ENCODE measurements around the gene ARFRP1. TPM values are rescaled to one million over a fixed set of nuclear protein-coding genes. Genes with fewer than 3 reads are reported as not detected.

ARFRP1 gene
- total and polyA plus RNA-seq, 8 donors: 7.6 to 103 (median 35.9) TPM

DNA sequence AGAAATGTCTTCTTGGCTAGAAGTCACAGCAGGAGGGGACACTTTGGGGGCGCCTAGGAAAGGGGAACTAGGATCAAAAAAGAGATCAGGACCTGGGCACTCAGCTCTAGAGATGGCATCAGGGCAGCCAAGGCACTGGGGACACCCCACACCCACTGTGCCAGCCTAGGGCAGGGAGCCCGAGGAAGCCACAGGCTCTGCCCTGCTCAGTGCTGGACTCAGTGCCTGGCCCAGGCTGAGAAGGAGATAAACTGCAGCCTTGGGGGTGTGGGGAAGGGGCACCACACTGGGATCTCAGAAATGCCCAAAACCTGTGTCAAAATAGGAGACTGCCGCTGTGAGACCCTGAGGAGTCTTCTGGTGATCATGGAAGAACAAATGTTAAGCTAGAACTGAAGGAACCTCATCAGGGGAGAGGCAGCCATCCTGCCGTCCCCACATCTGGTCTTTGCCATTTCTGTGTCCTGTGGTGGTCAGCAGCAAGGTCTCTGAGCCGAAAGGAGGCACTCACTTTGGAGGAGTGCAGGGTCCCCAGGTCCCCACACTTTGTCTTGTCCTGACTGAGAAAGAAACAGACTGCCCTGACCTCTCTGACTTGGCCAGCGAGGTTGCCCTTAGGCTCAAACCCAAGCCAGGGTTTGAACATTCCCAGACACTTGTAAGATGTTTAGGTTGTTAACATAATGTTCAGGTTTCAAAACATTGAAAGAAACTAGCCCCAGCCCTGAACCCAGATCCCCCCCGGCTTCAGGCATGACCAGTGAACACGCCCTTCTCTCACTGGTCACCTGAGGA is 2.3 kb downstream of the ARFRP1 start:
- Histone ChIP-seq H3K27ac (no peak overlapping the region), H3K4me3 (no peak overlapping the region), H3K9me3 (no peaks in the 10 kb centered on the region), H3K36me3 (peaks cover 25 to 69% (median 53%) of the 10 kb centered on the region in 4 donors), H3K4me1 (peaks cover 25 to 42% (median 35%) of the 10 kb centered on the region in 4 donors), H3K27me3 (no peaks in the 10 kb centered on the region)
- DNase-seq: no peak
- 85 to 92% (median 89%) methylated on average over 8 of the region's 8 CpGs for WGBS, 5 donors
- TF ChIP-seq POLR2A (IDR thresholded peaks at IDR 0.05) (no peak), EP300 (IDR thresholded peaks at IDR 0.05) (no peak), POLR2AphosphoS5 (IDR thresholded peaks at IDR 0.05) (no peak)
- TF ChIP-seq, protein P1, sequence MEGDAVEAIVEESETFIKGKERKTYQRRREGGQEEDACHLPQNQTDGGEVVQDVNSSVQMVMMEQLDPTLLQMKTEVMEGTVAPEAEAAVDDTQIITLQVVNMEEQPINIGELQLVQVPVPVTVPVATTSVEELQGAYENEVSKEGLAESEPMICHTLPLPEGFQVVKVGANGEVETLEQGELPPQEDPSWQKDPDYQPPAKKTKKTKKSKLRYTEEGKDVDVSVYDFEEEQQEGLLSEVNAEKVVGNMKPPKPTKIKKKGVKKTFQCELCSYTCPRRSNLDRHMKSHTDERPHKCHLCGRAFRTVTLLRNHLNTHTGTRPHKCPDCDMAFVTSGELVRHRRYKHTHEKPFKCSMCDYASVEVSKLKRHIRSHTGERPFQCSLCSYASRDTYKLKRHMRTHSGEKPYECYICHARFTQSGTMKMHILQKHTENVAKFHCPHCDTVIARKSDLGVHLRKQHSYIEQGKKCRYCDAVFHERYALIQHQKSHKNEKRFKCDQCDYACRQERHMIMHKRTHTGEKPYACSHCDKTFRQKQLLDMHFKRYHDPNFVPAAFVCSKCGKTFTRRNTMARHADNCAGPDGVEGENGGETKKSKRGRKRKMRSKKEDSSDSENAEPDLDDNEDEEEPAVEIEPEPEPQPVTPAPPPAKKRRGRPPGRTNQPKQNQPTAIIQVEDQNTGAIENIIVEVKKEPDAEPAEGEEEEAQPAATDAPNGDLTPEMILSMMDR (IDR thresholded peaks at IDR 0.05): no peak
- intact Hi-C loops (cut with DNase I; ENCODE audit: low total_unique reads): no loop called here

DNA sequence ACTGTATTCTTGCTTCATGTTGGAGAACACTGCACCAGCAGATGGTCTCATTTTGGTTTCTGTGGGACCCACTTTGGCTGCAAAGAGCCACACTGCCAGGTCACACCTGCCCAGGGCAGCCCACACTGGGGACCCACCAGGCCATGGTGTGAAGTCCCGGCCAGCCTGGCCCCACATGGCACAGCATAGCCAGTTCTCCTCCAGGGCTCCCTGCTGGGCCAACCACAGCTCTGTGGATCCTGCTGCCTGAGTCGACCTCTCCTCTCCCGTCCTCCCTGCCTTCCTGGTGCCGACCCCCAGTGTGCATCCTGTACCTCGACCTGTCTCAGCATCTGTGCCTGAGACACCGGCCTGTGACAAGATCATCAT is 3.0 kb downstream of the ARFRP1 start:
- DNase-seq: no peak

DNA sequence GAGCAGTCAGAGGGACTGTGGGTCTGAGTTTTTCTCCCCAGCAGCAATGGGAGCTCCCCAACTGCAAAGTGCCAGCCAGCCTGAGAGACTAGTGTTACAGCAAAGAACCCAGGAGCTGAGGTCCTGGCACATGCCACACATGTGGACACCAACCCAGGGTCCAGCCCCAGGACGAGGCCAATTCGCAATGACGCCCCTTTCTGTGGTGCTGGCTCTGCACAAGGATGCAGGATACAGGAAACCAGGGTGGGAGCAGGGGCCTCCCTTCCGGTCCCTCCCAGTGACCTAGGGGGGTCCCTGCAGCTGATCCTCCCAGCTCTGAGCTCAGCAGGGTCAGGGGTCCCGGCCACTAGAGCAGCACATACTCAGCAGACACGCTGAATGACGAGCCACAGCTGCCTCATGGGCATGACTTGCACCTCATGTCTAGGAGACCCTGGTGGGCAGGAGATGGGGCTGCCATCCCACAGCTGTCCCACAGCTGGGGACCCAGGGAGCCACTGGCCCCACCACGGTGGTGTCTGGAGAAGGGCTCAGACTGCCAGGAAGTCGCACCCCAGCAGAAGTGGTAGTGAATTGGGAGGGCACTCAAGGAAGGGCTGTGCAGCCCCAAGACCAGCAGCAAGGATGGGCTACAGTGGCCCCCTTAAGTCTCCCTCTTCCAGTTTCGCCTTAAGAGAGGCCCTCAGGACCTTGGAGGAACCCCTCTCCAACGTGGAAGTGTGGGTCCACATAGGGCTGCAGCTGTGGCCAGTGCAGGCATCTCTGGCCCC is 3.6 kb downstream of the ARFRP1 start:
- Histone ChIP-seq H3K27me3 (no peaks in the 10 kb centered on the region), H3K36me3 (peaks cover 22 to 63% (median 48%) of the 10 kb centered on the region in 4 donors), H3K9me3 (no peaks in the 10 kb centered on the region), H3K4me3 (no peak overlapping the region), H3K27ac (no peak overlapping the region), H3K4me1 (peaks cover 25 to 36% (median 32%) of the 10 kb centered on the region in 4 donors)
- 84 to 98% (median 92%) methylated on average over 7 to 11 of the region's 11 CpGs for WGBS, 5 donors
- DNase-seq: no peak
- TF ChIP-seq EP300 (IDR thresholded peaks at IDR 0.05) (no peak), POLR2A (IDR thresholded peaks at IDR 0.05) (no peak), POLR2AphosphoS5 (IDR thresholded peaks at IDR 0.05) (no peak)
- TF ChIP-seq, protein P1 (IDR thresholded peaks at IDR 0.05): no peak
- intact Hi-C loops (cut with DNase I; ENCODE audit: low total_unique reads): no loop called here

More for the DNA sequence above, 3.0 kb downstream of the ARFRP1 start:
- intact Hi-C loops (cut with DNase I; ENCODE audit: low total_unique reads): no loop called here
- Histone ChIP-seq H3K27me3 (no peaks in the 10 kb centered on the region), H3K4me1 (peaks cover 25 to 36% (median 33%) of the 10 kb centered on the region in 4 donors), H3K27ac (no peak overlapping the region), H3K9me3 (no peaks in the 10 kb centered on the region), H3K36me3 (peaks cover 25 to 69% (median 49%) of the 10 kb centered on the region in 4 donors), H3K4me3 (no peak overlapping the region)
- TF ChIP-seq EP300 (IDR thresholded peaks at IDR 0.05) (no peak), POLR2A (IDR thresholded peaks at IDR 0.05) (no peak), POLR2AphosphoS5 (IDR thresholded peaks at IDR 0.05) (no peak)
- TF ChIP-seq, protein P1 (IDR thresholded peaks at IDR 0.05): no peak
- WGBS, 5 donors: 76 to 94% (median 84%) methylated on average over 6 of the region's 6 CpGs

DNA sequence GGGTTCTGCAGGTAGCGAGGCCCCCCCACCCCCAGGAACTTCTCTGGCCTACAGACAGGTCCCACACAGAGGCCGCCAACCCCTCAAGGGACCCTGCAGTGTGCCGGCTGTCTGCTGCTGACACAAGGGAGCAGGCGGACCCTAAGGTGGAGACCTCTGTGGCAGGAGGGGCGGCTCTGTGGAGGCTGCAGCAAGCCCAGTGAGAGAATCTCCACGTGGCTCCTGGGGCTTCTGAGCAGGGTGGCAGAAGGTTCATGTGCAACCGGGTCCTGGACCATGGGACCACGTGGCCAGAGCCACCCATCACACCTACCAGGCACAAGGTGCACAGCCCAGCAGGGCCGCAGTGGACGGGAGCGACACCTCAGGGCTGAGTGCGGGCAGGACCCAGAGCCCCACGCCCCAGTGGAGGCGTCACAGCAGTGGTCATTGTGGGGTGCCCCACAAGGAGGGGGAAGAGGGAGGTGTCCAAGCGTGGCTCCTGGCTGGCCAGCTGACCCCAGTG is 4.3 kb downstream of the ARFRP1 start:
- TF ChIP-seq, protein P1 (IDR thresholded peaks at IDR 0.05): no peak
- TF ChIP-seq POLR2A (IDR thresholded peaks at IDR 0.05) (no peak), EP300 (IDR thresholded peaks at IDR 0.05) (no peak), POLR2AphosphoS5 (IDR thresholded peaks at IDR 0.05) (no peak)
- Histone ChIP-seq H3K4me3 (no peak overlapping the region), H3K27ac (no peak overlapping the region), H3K27me3 (no peaks in the 10 kb centered on the region), H3K9me3 (no peaks in the 10 kb centered on the region), H3K4me1 (peaks cover 25 to 36% (median 32%) of the 10 kb centered on the region in 4 donors), H3K36me3 (peaks cover 22 to 59% (median 45%) of the 10 kb centered on the region in 4 donors)
- intact Hi-C loops (cut with DNase I; ENCODE audit: low total_unique reads): no loop called here
- 85 to 92% (median 89%) methylated on average over 9 to 15 of the region's 15 CpGs for WGBS, 5 donors
- DNase-seq: no peak

Data from stomach (tissue), 9 donors.